GM12878 (cell line): Measurements from ENCODE around the gene GPR137B. TPM values are rescaled to one million over a fixed set of nuclear protein-coding genes. Genes with fewer than 3 reads are reported as not detected.

Experiments used
- ATAC-seq: fragments of 200-7000 bp; cut with Tn5 transposase; 3 replicates; pipeline ENCODE4 v1.9.1; 2020; ENCODE audit warnings: mild to moderate bottlenecking, moderate library complexity
- BruUV-seq: library from RNA; stranded (reverse); fragments of 400-500 nt; replicated peaks from 2 replicates; lab custom pipeline; 2021; lab: Mats Ljungman, UMichigan
- CTCF ChIA-PET: fragments of 300-600 bp; sonication (Branson Sonifier 250); formaldehyde crosslinking; extraction: SDS; loops from one replicate; lab custom pipeline; 2021; ENCODE audit warnings: inconsistent platforms; lab: Yijun Ruan, JAX
- POLR2A ChIA-PET: fragments of 350-600 bp; formaldehyde crosslinking; extraction: SDS; loops from one replicate; lab custom pipeline; 2021; ENCODE audit warnings: inconsistent platforms; lab: Charles Lee
- RAD21 ChIA-PET: fragments of 300-600 bp; sonication (Branson Sonifier 250); formaldehyde crosslinking; loops from one replicate; lab custom pipeline; 2023; ENCODE audit warnings: antibody characterized with exemption; ENCODE audit not compliant: unreplicated experiment; lab: Charles Lee
- SMC1A ChIA-PET: fragments of 300-600 bp; sonication (Branson Sonifier 250); formaldehyde crosslinking; loops from one replicate; lab custom pipeline; 2023; ENCODE audit not compliant: unreplicated experiment, uncharacterized antibody; lab: Charles Lee
- DNase-seq: peaks from one replicate; pipeline ENCODE4 v3.0.0-alpha.2; 2011; ENCODE audit warnings: low read depth, low spot score
- FAIRE-seq: peaks from 3 replicates; lab custom pipeline; 2011; peaks lifted over from hg19 to GRCh38; lab: Jason Lieb, UNC
- H2AFZ ChIP-seq: 2 replicates; pipeline ENCODE4 v1.6.0; 2011; ENCODE audit warnings: low read depth, low read length, control low read depth; ENCODE audit not compliant: control insufficient read depth
- H3K27ac ChIP-seq: 2 replicates; pipeline ENCODE4 v1.5.1; 2011; ENCODE audit warnings: control low read depth; ENCODE audit not compliant: control insufficient read depth, insufficient read depth
- H3K27me3 ChIP-seq, 2 experiments: replicated peaks in 1 of 2; 2 replicates each; pipeline versions ENCODE4 v1.6.0 to v1.6.1; 2011; ENCODE audit warnings: low read length in 1 of 2; ENCODE audit not compliant: control insufficient read depth in 2 of 2, insufficient read depth in 2 of 2
- H3K36me3 ChIP-seq, 2 experiments: 2 replicates each; pipeline ENCODE4 v1.5.1; 2011; ENCODE audit warnings: low read length in 1 of 2; ENCODE audit not compliant: control insufficient read depth in 2 of 2, insufficient read depth in 2 of 2
- H3K4me1 ChIP-seq: 2 replicates; pipeline ENCODE4 v1.6.1; 2011; ENCODE audit warnings: mild to moderate bottlenecking, low read length, moderate library complexity, mixed read lengths; ENCODE audit not compliant: control insufficient read depth, insufficient read depth
- H3K4me2 ChIP-seq: 2 replicates; pipeline ENCODE4 v1.6.0; 2011; ENCODE audit warnings: control low read depth; ENCODE audit not compliant: control insufficient read depth, insufficient read depth
- H3K4me3 ChIP-seq: fragments of 200-600 bp; sonication (generic); 2 replicates; pipeline ENCODE4 v1.5.1; 2016
- H3K79me2 ChIP-seq: 2 replicates; pipeline ENCODE4 v1.6.0; 2011; ENCODE audit warnings: low read length; ENCODE audit not compliant: control insufficient read depth, insufficient read depth
- H3K9ac ChIP-seq: 2 replicates; pipeline ENCODE4 v1.8.0; 2011; ENCODE audit warnings: low read length, control low read depth, mixed read lengths; ENCODE audit not compliant: control insufficient read depth, insufficient read depth
- H3K9me3 ChIP-seq: replicated peaks from 3 replicates; pipeline ENCODE4 v1.5.1; 2011; ENCODE audit warnings: mild to moderate bottlenecking, low read length; ENCODE audit not compliant: control insufficient read depth, insufficient read depth
- H4K20me1 ChIP-seq: 2 replicates; pipeline ENCODE4 v1.6.0; 2011; ENCODE audit not compliant: control insufficient read depth, insufficient read depth
- ATF3 ChIP-seq: IDR thresholded peaks from 2 replicates; pipeline ENCODE4 v1.6.1; 2011; ENCODE audit warnings: low read depth, mild to moderate bottlenecking, low read length, moderate library complexity, borderline replicate concordance; ENCODE audit errors: extremely low read depth
- DPF2 ChIP-seq: fragments of 450-650 bp; IDR thresholded peaks from 2 replicates; pipeline ENCODE4 v1.6.1; 2017; ENCODE audit warnings: mild to moderate bottlenecking
- EGR1 ChIP-seq, 2 experiments: IDR thresholded peaks; 1 replicate in 1 of 2; 2 replicates in 1 of 2; pipeline ENCODE4 v1.6.1; 2011 to 2012; ENCODE audit warnings: low read depth in 2 of 2, low read length in 2 of 2, borderline replicate concordance in 1 of 2, mild to moderate bottlenecking in 1 of 2, moderate library complexity in 1 of 2
- HDGF ChIP-seq: fragments of 450-650 bp; IDR thresholded peaks from 2 replicates; pipeline ENCODE4 v1.6.1; 2016; ENCODE audit warnings: antibody characterized with exemption
- IKZF2 ChIP-seq, 2 experiments: fragments of 450-650 bp; IDR thresholded peaks; 2 replicates each; pipeline ENCODE4 v1.6.1; 2017; ENCODE audit warnings: mild to moderate bottlenecking in 2 of 2, moderate library complexity in 2 of 2
- NBN ChIP-seq: fragments of 450-650 bp; IDR thresholded peaks from 2 replicates; pipeline ENCODE4 v1.6.1; 2016
- RCOR1 ChIP-seq: conservative IDR thresholded peaks from 2 replicates; pipeline ENCODE4 v1.6.1; 2012; ENCODE audit warnings: low read depth, low read length, improper control_type of control experiment
- RELB ChIP-seq: fragments of 450-650 bp; IDR thresholded peaks from 2 replicates; pipeline ENCODE4 v1.6.1; 2017; ENCODE audit warnings: low read depth, mild to moderate bottlenecking, moderate library complexity
- SMARCA5 ChIP-seq: fragments of 450-650 bp; IDR thresholded peaks from 2 replicates; pipeline ENCODE4 v1.6.1; 2017; ENCODE audit warnings: mild to moderate bottlenecking
- SPI1 ChIP-seq: IDR thresholded peaks from 2 replicates; pipeline ENCODE4 v1.6.1; 2011; ENCODE audit warnings: low read depth, mild to moderate bottlenecking, low read length, moderate library complexity, borderline replicate concordance; ENCODE audit not compliant: insufficient read depth
- SREBF2 ChIP-seq: IDR thresholded peaks from 2 replicates; pipeline ENCODE4 v1.6.1; 2012; ENCODE audit warnings: mild to moderate bottlenecking, low read length
- USF2 ChIP-seq: IDR thresholded peaks from 2 replicates; pipeline ENCODE4 v1.6.1; 2011; ENCODE audit warnings: low read depth, low read length, improper control_type of control experiment, borderline replicate concordance
- YBX1 ChIP-seq: fragments of 450-650 bp; IDR thresholded peaks from 2 replicates; pipeline ENCODE4 v1.6.1; 2016; ENCODE audit warnings: antibody characterized with exemption
- ZNF217 ChIP-seq: fragments of 450-650 bp; IDR thresholded peaks from 2 replicates; pipeline ENCODE4 v1.6.1; 2017; ENCODE audit warnings: antibody characterized with exemption, mild to moderate bottlenecking
- ZNF384 ChIP-seq: IDR thresholded peaks from 2 replicates; pipeline ENCODE4 v1.6.1; 2012; ENCODE audit warnings: low read depth, mild to moderate bottlenecking, low read length, improper control_type of control experiment, borderline replicate concordance
- WGBS: methylation state at CpG from one replicate; pipeline ENCODE4 v1.1.6; 2016; ENCODE audit warnings: low lambda C conversion rate; ENCODE audit not compliant: insufficient replicate concordance, insufficient coverage; ENCODE audit errors: missing lambda C conversion rate; 5-methylcytosine and 5-hydroxymethylcytosine counted together
- in situ Hi-C: fragments of 300-500 bp; cut with MboI; formaldehyde crosslinking; loops from 9 replicates; pipeline ENCODE4 v1.14.3; 2018; ENCODE audit warnings: mixed read lengths
- intact Hi-C: fragments of 100-400 bp; cut with micrococcal nuclease; formaldehyde crosslinking; loops from one replicate; pipeline ENCODE4 v1.14.2; 2022; ENCODE audit not compliant: unreplicated experiment
- polyA plus RNA-seq, 11 experiments: library from polyadenylated mRNA; depleted of rRNA in 4 of 11; unstranded in 6 of 11; stranded (reverse) in 5 of 11; fragments of >200 nt; fragmentation: Nextera tagmentation in 4 of 11; fragmentation: Illumina TruSeq in 1 of 11; extraction: Ambion mirVana in 4 of 11; extraction: Trizol in 1 of 11; gene quantifications; 1 replicate in 1 of 11; 2 replicates in 10 of 11; pipeline versions ENCODE4 v1.2.1 to v1.2.3, GENCODE V29; 2011 to 2016; ENCODE audit warnings: inconsistent platforms in 2 of 11, missing spikeins in 2 of 11, low read depth in 1 of 11
- total RNA-seq, 4 experiments: library from RNA; depleted of rRNA in 3 of 4; stranded (reverse); fragments of >200 nt in 3 of 4; fragmentation: Illumina TruSeq in 1 of 4; extraction: Trizol in 1 of 4; gene quantifications; 2 replicates each; pipeline versions ENCODE4 v1.2.1 to v1.2.3, GENCODE V29; 2013 to 2021

GPR137B gene
- total and polyA plus RNA-seq, 10 of the 15 experiments (the other 5 are each of a cell fraction or from before 2014, with no cell fraction given) = 5.4 to 20.8 (median 12.5) TPM

- POLR2A ChIA-PET = interaction anchor here (0.6 kb wide), 1 partner anchor 311 kb away, joined by 7 read pairs; no protein-coding TSS in a partner anchor
- no peak overlapping the region for H3K4me3 ChIP-seq
- no peak overlapping the region for H3K9ac ChIP-seq
- H3K9me3 ChIP-seq = peaks cover 13% of the 10 kb centered on the region
- DNase-seq (no peak), FAIRE-seq (no peak), ATAC-seq (no peak)
- no peak overlapping the region for H3K4me2 ChIP-seq
- no peaks in the 10 kb centered on the region for H3K36me3 ChIP-seq
- no peaks in the 10 kb centered on the region; the same call in 1 of the 2 replicates for H4K20me1 ChIP-seq
- RAD21 ChIA-PET = interaction anchor here (0.6 to 2.3 kb wide), 5 partner anchors 9 to 211 kb away, joined by 3 to 9 read pairs (median 4); no protein-coding TSS in a partner anchor
- H3K4me1 ChIP-seq = peaks cover 5% of the 10 kb centered on the region
- H2AFZ ChIP-seq = no peak overlapping the region
- CTCF ChIA-PET = interaction anchor here (1.3 kb wide), 1 partner anchor 211 kb away, joined by 3 read pairs; no protein-coding TSS in a partner anchor
- BruUV-seq = no TSS peak
- no peaks in the 10 kb centered on the region for H3K27me3 ChIP-seq
- intact Hi-C loops (no loop called here), in situ Hi-C loops (no loop called here)
- SMC1A ChIA-PET = interaction anchor here (1.0 to 1.4 kb wide), 6 partner anchors 9 to 205 kb away, joined by 3 to 6 read pairs (median 3); no protein-coding TSS in a partner anchor
- WGBS = 64% methylated on average over 12 of the region's 12 CpGs
- no peak overlapping the region for H3K27ac ChIP-seq
- H3K79me2 ChIP-seq = no peaks in the 10 kb centered on the region
- TF ChIP-seq ZNF217 = no peak
- no peak for TF ChIP-seq YBX1
- no peak for TF ChIP-seq RCOR1
- TF ChIP-seq NBN = no peak
- no peak for TF ChIP-seq DPF2
- no peak for TF ChIP-seq ATF3
- TF ChIP-seq SREBF2 = no peak
- TF ChIP-seq EGR1 (IDR thresholded peaks at IDR 0.05; ENCODE audit: borderline replicate concordance in 1 of 2, low read depth in 2 of 2, low read length in 2 of 2) = no peak
- no peak for TF ChIP-seq SMARCA5
- TF ChIP-seq HDGF = no peak
- TF ChIP-seq RELB = no peak
- no peak for TF ChIP-seq SPI1
- no peak for TF ChIP-seq ZNF384
- TF ChIP-seq USF2 = no peak
- no peak for TF ChIP-seq IKZF2 (IDR thresholded peaks at IDR 0.05)
Observed at GRCh38 chr1:236099355-236099974, 42.9 kb upstream of the GPR137B start.
